ENCODE data around the gene MKNK1.

MKNK1 gene

GRCh38 chr1:46618754-46619415 lies 14.8 kb upstream of the MKNK1 start:
- Histone ChIP-seq H3K4me3 (ENCODE audit: low read depth, low read length) (no peak overlapping the region), H3K36me3 (ENCODE audit: control insufficient read depth, insufficient read depth, low read length) (no peaks in the 10 kb centered on the region), H3K27me3 (ENCODE audit: control insufficient read depth, insufficient read depth, low read length) (peaks cover 30% of the 10 kb centered on the region), H3K27ac (ENCODE audit: low read depth, low read length) (no peak overlapping the region), H3K9me3 (ENCODE audit: control insufficient read depth, insufficient read depth, low read depth, low read length) (no peaks in the 10 kb centered on the region), H3K9ac (ENCODE audit: low read length) (no peak overlapping the region), H3K4me1 (ENCODE audit: control insufficient read depth, insufficient read depth, low read length) (peaks cover 21% of the 10 kb centered on the region)

DNA sequence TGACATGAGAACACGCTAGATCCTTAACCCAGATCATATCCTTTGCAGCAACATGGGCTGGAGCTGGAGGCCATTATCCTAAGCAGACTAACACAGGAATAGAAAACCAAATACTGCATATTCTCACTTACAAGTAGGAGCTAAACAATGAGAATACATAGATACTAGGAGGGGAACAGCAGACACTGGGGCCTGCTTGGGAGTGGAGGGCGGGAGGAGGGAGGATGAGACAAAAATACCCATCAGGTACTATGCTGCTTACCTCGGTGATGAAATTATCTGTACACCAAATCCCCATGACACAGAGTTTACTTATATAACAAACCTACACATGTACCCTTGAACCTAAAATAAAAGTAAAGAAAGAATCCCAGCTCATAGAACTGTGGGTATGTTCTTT lies 13.8 kb upstream of the MKNK1 start:
- Histone ChIP-seq H3K9ac (ENCODE audit: low read length) (no peak overlapping the region), H3K9me3 (ENCODE audit: control insufficient read depth, insufficient read depth, low read depth, low read length) (no peaks in the 10 kb centered on the region), H3K36me3 (ENCODE audit: control insufficient read depth, insufficient read depth, low read length) (no peaks in the 10 kb centered on the region), H3K27ac (ENCODE audit: low read depth, low read length) (no peak overlapping the region), H3K27me3 (ENCODE audit: control insufficient read depth, insufficient read depth, low read length) (peaks cover 30% of the 10 kb centered on the region), H3K4me3 (ENCODE audit: low read depth, low read length) (no peak overlapping the region), H3K4me1 (ENCODE audit: control insufficient read depth, insufficient read depth, low read length) (peaks cover 27% of the 10 kb centered on the region)

GRCh38 chr1:46617108-46617800 lies 13.2 kb upstream of the MKNK1 start:
- Histone ChIP-seq H3K27ac (ENCODE audit: low read depth, low read length) (no peak overlapping the region), H3K9me3 (ENCODE audit: control insufficient read depth, insufficient read depth, low read depth, low read length) (no peaks in the 10 kb centered on the region), H3K36me3 (ENCODE audit: control insufficient read depth, insufficient read depth, low read length) (no peaks in the 10 kb centered on the region), H3K27me3 (ENCODE audit: control insufficient read depth, insufficient read depth, low read length) (peaks cover 30% of the 10 kb centered on the region), H3K9ac (ENCODE audit: low read length) (no peak overlapping the region), H3K4me1 (ENCODE audit: control insufficient read depth, insufficient read depth, low read length) (peaks cover 29% of the 10 kb centered on the region), H3K4me3 (ENCODE audit: low read depth, low read length) (peak overlapping the region; percentile 89)

- Histone ChIP-seq H3K27ac (ENCODE audit: low read depth, low read length) (no peak within 1 kb of the TSS), H3K9ac (ENCODE audit: low read length) (peak within 1 kb of the TSS; percentile 60), H3K36me3 (ENCODE audit: control insufficient read depth, insufficient read depth, low read length) (no peaks in the 10 kb centered on the region), H3K4me1 (ENCODE audit: control insufficient read depth, insufficient read depth, low read length) (peaks cover 36% of the 10 kb centered on the region), H3K9me3 (ENCODE audit: control insufficient read depth, insufficient read depth, low read depth, low read length) (no peaks in the 10 kb centered on the region), H3K4me3 (ENCODE audit: low read depth, low read length) (peak within 1 kb of the TSS; percentile 89), H3K27me3 (ENCODE audit: control insufficient read depth, insufficient read depth, low read length) (peaks cover 30% of the 10 kb centered on the region)
Measured at GRCh38 chr1:46616277-46617107, 12.4 kb upstream of the MKNK1 start, which contains the start of gene MOB3C. TSS of gene MOB3C (minus strand) at chr1:46616811. CDS start at chr1:46613321, 3,490 bp downstream.

- peaks cover 30% of the 10 kb centered on the region for H3K27me3 ChIP-seq (ENCODE audit: control insufficient read depth, insufficient read depth, low read length)
- H3K27ac ChIP-seq (ENCODE audit: low read depth, low read length), result no peak overlapping the region
- H3K36me3 ChIP-seq (ENCODE audit: control insufficient read depth, insufficient read depth, low read length), result no peaks in the 10 kb centered on the region
- peaks cover 41% of the 10 kb centered on the region for H3K4me1 ChIP-seq (ENCODE audit: control insufficient read depth, insufficient read depth, low read length)
- no peaks in the 10 kb centered on the region for H3K9me3 ChIP-seq (ENCODE audit: control insufficient read depth, insufficient read depth, low read depth, low read length)
- H3K4me3 ChIP-seq (ENCODE audit: low read depth, low read length), result peak overlapping the region; percentile 89
- no peak overlapping the region for H3K9ac ChIP-seq (ENCODE audit: low read length)
Measured at GRCh38 chr1:46615735-46616134, 11.7 kb upstream of the MKNK1 start.

GRCh38 chr1:46615088-46615487 lies 11.0 kb upstream of the MKNK1 start:
- H3K4me1 ChIP-seq (ENCODE audit: control insufficient read depth, insufficient read depth, low read length), result peaks cover 41% of the 10 kb centered on the region
- no peaks in the 10 kb centered on the region for H3K9me3 ChIP-seq (ENCODE audit: control insufficient read depth, insufficient read depth, low read depth, low read length)
- no peak overlapping the region for H3K9ac ChIP-seq (ENCODE audit: low read length)
- no peak overlapping the region for H3K4me3 ChIP-seq (ENCODE audit: low read depth, low read length)
- H3K27ac ChIP-seq (ENCODE audit: low read depth, low read length), result no peak overlapping the region
- H3K27me3 ChIP-seq (ENCODE audit: control insufficient read depth, insufficient read depth, low read length), result peaks cover 30% of the 10 kb centered on the region
- H3K36me3 ChIP-seq (ENCODE audit: control insufficient read depth, insufficient read depth, low read length), result no peaks in the 10 kb centered on the region

DNA sequence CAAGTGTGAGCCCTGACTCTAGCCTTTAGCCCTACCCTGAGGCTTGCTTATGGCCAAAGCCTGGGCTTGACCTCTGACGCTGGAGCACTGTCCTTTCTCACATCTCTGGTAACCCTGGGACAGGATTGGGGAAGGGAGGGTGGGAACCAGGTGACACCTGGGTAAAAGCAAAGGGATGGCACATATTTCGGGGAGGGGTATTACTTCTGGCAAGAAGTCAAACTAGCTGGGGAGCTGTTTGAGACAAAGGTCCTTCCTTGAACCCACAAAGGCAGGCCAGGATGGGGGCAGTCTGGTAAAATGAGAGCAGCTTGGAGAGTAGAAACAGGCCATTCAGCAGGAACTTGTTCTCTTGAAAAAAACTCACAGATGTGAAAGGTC lies 10.5 kb upstream of the MKNK1 start:
- Histone ChIP-seq H3K27me3 (ENCODE audit: control insufficient read depth, insufficient read depth, low read length) (peaks cover 30% of the 10 kb centered on the region), H3K36me3 (ENCODE audit: control insufficient read depth, insufficient read depth, low read length) (no peaks in the 10 kb centered on the region), H3K9me3 (ENCODE audit: control insufficient read depth, insufficient read depth, low read depth, low read length) (no peaks in the 10 kb centered on the region), H3K4me3 (ENCODE audit: low read depth, low read length) (no peak overlapping the region), H3K9ac (ENCODE audit: low read length) (no peak overlapping the region), H3K4me1 (ENCODE audit: control insufficient read depth, insufficient read depth, low read length) (peaks cover 41% of the 10 kb centered on the region), H3K27ac (ENCODE audit: low read depth, low read length) (no peak overlapping the region)

- no peaks in the 10 kb centered on the region for H3K9me3 ChIP-seq (ENCODE audit: control insufficient read depth, insufficient read depth, low read depth, low read length)
- H3K4me1 ChIP-seq (ENCODE audit: control insufficient read depth, insufficient read depth, low read length), result peaks cover 41% of the 10 kb centered on the region
- no peak overlapping the region for H3K4me3 ChIP-seq (ENCODE audit: low read depth, low read length)
- H3K36me3 ChIP-seq (ENCODE audit: control insufficient read depth, insufficient read depth, low read length), result no peaks in the 10 kb centered on the region
- peaks cover 27% of the 10 kb centered on the region for H3K27me3 ChIP-seq (ENCODE audit: control insufficient read depth, insufficient read depth, low read length)
- H3K9ac ChIP-seq (ENCODE audit: low read length), result no peak overlapping the region
- H3K27ac ChIP-seq (ENCODE audit: low read depth, low read length), result no peak overlapping the region
Measured at GRCh38 chr1:46613661-46614603, 9.9 kb upstream of the MKNK1 start.

GRCh38 chr1:46612937-46613660 lies 9.0 kb upstream of the MKNK1 start:
- Histone ChIP-seq H3K9me3 (ENCODE audit: control insufficient read depth, insufficient read depth, low read depth, low read length) (no peaks in the 10 kb centered on the region), H3K27me3 (ENCODE audit: control insufficient read depth, insufficient read depth, low read length) (peaks cover 19% of the 10 kb centered on the region), H3K4me1 (ENCODE audit: control insufficient read depth, insufficient read depth, low read length) (peaks cover 41% of the 10 kb centered on the region), H3K4me3 (ENCODE audit: low read depth, low read length) (no peak overlapping the region; the same call in 1 of the 2 replicates), H3K27ac (ENCODE audit: low read depth, low read length) (no peak overlapping the region), H3K36me3 (ENCODE audit: control insufficient read depth, insufficient read depth, low read length) (no peaks in the 10 kb centered on the region), H3K9ac (ENCODE audit: low read length) (no peak overlapping the region)

- Histone ChIP-seq H3K9me3 (ENCODE audit: control insufficient read depth, insufficient read depth, low read depth, low read length) (no peaks in the 10 kb centered on the region), H3K4me3 (ENCODE audit: low read depth, low read length) (no peak overlapping the region), H3K27me3 (ENCODE audit: control insufficient read depth, insufficient read depth, low read length) (peaks cover 9% of the 10 kb centered on the region), H3K9ac (ENCODE audit: low read length) (no peak overlapping the region), H3K4me1 (ENCODE audit: control insufficient read depth, insufficient read depth, low read length) (peaks cover 41% of the 10 kb centered on the region), H3K36me3 (ENCODE audit: control insufficient read depth, insufficient read depth, low read length) (no peaks in the 10 kb centered on the region), H3K27ac (ENCODE audit: low read depth, low read length) (no peak overlapping the region; the same call in 1 of the 2 replicates)
Measured at GRCh38 chr1:46611691-46612221, 7.7 kb upstream of the MKNK1 start.

Data from HUES6 (cell line).